ENCODE results near the gene LOC128125822.

Gene LOC128125822

DNA sequence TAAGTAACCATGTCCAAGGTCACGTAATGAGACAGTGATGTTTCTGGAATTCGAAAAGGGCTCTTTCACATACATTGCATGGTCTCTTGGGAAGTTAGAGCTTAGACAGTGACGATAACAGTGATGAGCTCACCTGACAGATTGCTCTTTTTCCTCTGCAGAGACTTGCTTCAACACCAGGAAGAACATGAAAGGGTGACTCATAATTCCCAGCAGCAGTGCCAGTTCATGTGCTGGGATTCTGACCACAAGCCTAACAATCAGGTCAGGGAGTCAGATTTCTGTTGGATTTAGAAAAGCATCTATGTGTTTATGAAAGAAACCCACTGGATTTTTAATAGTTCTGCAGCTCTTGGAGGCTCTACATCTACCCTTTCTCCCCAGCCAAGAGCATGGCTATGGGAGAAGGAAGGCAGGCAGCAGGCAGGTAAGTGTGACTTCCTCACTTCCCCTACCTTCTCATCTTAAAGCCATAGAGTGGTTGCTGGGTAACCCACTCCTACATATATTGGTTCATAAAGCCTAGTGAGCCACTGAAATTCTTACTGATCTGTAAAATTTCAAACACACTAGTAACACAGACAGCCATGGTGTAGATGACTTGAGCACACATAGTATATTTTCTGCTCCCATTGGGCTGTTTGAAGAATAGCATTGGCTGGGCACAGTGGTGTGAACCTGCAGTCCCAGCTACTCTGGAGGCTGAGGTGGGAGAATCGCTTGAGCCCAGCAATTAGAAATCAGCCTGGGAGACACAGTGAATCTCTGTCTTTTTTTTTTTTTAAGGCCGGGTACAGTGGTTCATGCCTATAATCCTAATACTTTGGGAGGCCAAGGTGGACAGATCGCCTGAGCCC, 44.4 kb upstream of the LOC128125822 start:
- no peaks in the 10 kb centered on the region for H3K9me2 ChIP-seq (ENCODE audit: insufficient read depth)
- peaks cover 29 to 41% of the 10 kb centered on the region in 2 experiments for H3K4me1 ChIP-seq (ENCODE audit: control insufficient read depth in 1 of 2, insufficient read depth in 2 of 2, low read length in 2 of 2)
- no peaks in the 10 kb centered on the region for H3K79me2 ChIP-seq (ENCODE audit: insufficient read depth, low read length)
- peak overlapping the region; percentile 72 for H3K27ac ChIP-seq (ENCODE audit: low read depth, low read length)
- BruUV-seq (replicated peaks), result TSS peak; percentile 70
- no peaks in the 10 kb centered on the region for H3K9me3 ChIP-seq (ENCODE audit: control insufficient read depth in 1 of 2, insufficient read depth in 1 of 2, low read depth in 1 of 2, low read length in 2 of 2)
- H3K27me3 ChIP-seq (ENCODE audit: insufficient read depth, low read length), result no peaks in the 10 kb centered on the region
- RAD21 ChIA-PET (ENCODE audit: low non-redundant PET in 1 of 2, low total read pairs in 2 of 2, uncharacterized antibody in 2 of 2, unreplicated experiment in 2 of 2), result no interaction called here
- DNase-seq (ENCODE audit: low read depth, low spot score) (peak; percentile 94), ATAC-seq (peak; percentile 81)
- no peaks in the 10 kb centered on the region for H3K36me3 ChIP-seq (ENCODE audit: control insufficient read depth in 1 of 2, insufficient read depth in 2 of 2, low read length in 2 of 2)
- TF ChIP-seq SIN3A (IDR thresholded peaks at IDR 0.05; ENCODE audit: low read depth) (peak; percentile 94), POLR2A (IDR thresholded peaks at IDR 0.05; ENCODE audit: borderline replicate concordance, extremely low read depth, insufficient read depth, insufficient read length) (no peak), ZFX (IDR thresholded peaks at IDR 0.05) (no peak), ELF1 (IDR thresholded peaks at IDR 0.05; ENCODE audit: borderline replicate concordance, low read depth) (peak; percentile 58), JUND (IDR thresholded peaks at IDR 0.05) (peak; percentile 99), SP1 (IDR thresholded peaks at IDR 0.05; ENCODE audit: low read depth) (peak; percentile 98), EZH2phosphoT487 (IDR thresholded peaks at IDR 0.05; ENCODE audit: borderline replicate concordance) (no peak), RAD21 (IDR thresholded peaks at IDR 0.05; ENCODE audit: low read depth) (peak; percentile 32), FOSL1 (IDR thresholded peaks at IDR 0.05; ENCODE audit: low read depth) (peak; percentile 98), POLR2AphosphoS5 (IDR thresholded peaks at IDR 0.05; ENCODE audit: low read depth, low read length) (peak; percentile 87), CEBPB (IDR thresholded peaks at IDR 0.05; ENCODE audit: low read depth) (peak; percentile 93), YY1 (IDR thresholded peaks at IDR 0.05; ENCODE audit: extremely low read depth, insufficient replicate concordance, low read depth, low read length) (peak; percentile 69), SRF (IDR thresholded peaks at IDR 0.05; ENCODE audit: low read depth) (peak; percentile 82), TCF7L2 (IDR thresholded peaks at IDR 0.05; ENCODE audit: borderline replicate concordance, extremely low read depth, insufficient read depth, insufficient read length) (peak; percentile 93), ZNF274 (IDR thresholded peaks at IDR 0.05; ENCODE audit: low read depth, low read length) (no peak), CBX3 (IDR thresholded peaks at IDR 0.05; ENCODE audit: low read depth) (peak; percentile 98), EGR1 (IDR thresholded peaks at IDR 0.05; ENCODE audit: low read depth) (peak; percentile 56)
- TF ChIP-seq, protein P1, sequence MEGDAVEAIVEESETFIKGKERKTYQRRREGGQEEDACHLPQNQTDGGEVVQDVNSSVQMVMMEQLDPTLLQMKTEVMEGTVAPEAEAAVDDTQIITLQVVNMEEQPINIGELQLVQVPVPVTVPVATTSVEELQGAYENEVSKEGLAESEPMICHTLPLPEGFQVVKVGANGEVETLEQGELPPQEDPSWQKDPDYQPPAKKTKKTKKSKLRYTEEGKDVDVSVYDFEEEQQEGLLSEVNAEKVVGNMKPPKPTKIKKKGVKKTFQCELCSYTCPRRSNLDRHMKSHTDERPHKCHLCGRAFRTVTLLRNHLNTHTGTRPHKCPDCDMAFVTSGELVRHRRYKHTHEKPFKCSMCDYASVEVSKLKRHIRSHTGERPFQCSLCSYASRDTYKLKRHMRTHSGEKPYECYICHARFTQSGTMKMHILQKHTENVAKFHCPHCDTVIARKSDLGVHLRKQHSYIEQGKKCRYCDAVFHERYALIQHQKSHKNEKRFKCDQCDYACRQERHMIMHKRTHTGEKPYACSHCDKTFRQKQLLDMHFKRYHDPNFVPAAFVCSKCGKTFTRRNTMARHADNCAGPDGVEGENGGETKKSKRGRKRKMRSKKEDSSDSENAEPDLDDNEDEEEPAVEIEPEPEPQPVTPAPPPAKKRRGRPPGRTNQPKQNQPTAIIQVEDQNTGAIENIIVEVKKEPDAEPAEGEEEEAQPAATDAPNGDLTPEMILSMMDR (IDR thresholded peaks at IDR 0.05 in 2 of 3, conservative IDR thresholded peaks at IDR 0.05 in 1 of 3; ENCODE audit: borderline replicate concordance in 1 of 3, insufficient read depth in 1 of 3, low read depth in 2 of 3, low read length in 2 of 3), result no peak
- TF ChIP-seq, protein P2, sequence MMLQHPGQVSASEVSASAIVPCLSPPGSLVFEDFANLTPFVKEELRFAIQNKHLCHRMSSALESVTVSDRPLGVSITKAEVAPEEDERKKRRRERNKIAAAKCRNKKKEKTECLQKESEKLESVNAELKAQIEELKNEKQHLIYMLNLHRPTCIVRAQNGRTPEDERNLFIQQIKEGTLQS (IDR thresholded peaks at IDR 0.05), result peak; percentile 88
- TF ChIP-seq, protein P3, sequence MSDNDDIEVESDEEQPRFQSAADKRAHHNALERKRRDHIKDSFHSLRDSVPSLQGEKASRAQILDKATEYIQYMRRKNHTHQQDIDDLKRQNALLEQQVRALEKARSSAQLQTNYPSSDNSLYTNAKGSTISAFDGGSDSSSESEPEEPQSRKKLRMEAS (IDR thresholded peaks at IDR 0.05), result peak; percentile 84
- no peaks in the 10 kb centered on the region for H4K20me1 ChIP-seq (ENCODE audit: insufficient read depth)
- H3K4me2 ChIP-seq (ENCODE audit: low read length), result peak overlapping the region; percentile 62
- peak overlapping the region; percentile 7 for H2AFZ ChIP-seq (ENCODE audit: low read depth, low read length, poor library complexity, severe bottlenecking)
- POLR2A ChIA-PET, result interaction anchor here (1.5 to 3.3 kb wide), 2 partner anchors 12 to 46 kb away, joined by 3 to 10 read pairs; no protein-coding TSS in a partner anchor
- CTCF ChIA-PET, result interaction anchor here (1.4 kb wide), 1 partner anchor 175 kb away, joined by 6 read pairs; no protein-coding TSS in a partner anchor
- H3K4me3 ChIP-seq (replicated peaks in 1 of 2; ENCODE audit: low read depth in 1 of 2, low read length in 2 of 2), result peak overlapping the region in 1 of 2 experiments; percentile 16; a peak in 1 of 4 replicates
- peak overlapping the region; percentile 30 for H3K9ac ChIP-seq (ENCODE audit: low read length)
- intact Hi-C loops (cut with micrococcal nuclease), result no loop called here

Measured in HCT116 (cell line).